HPDE6-E6E7 (cell line): ENCODE data around the gene PDE6G.

Experiments
- DNase-seq: peaks from one replicate; pipeline ENCODE4 v3.0.0; 2011; ENCODE audit warnings: missing footprints; ENCODE audit errors: extremely low spot score

PDE6G gene

GRCh38 chr17:81656118-81656743 is at the start of gene PDE6G:
TSS of gene PDE6G (minus strand) at chr17:81656542. CDS start at chr17:81653305, 3,237 bp downstream.
- no peak for DNase-seq

GRCh38 chr17:81705518-81706231 is 49.3 kb upstream of the PDE6G start:
- no peak for DNase-seq

- no peak for DNase-seq
These were observed 47.7 kb upstream of the PDE6G start for GRCh38 chr17:81703747-81704654.

- DNase-seq = peak; percentile 97
These were observed 46.8 kb upstream of the PDE6G start, which contains the start of gene MRPL12 for GRCh38 chr17:81702934-81703746. TSS of gene MRPL12 (plus strand) at chr17:81703367. CDS start at chr17:81703502, 135 bp downstream.

- no peak for DNase-seq
These were observed 45.1 kb upstream of the PDE6G start for GRCh38 chr17:81701288-81702071.

- no peak for DNase-seq
These were observed 44.3 kb upstream of the PDE6G start for GRCh38 chr17:81700353-81701287.

- DNase-seq = no peak
These were observed 41.1 kb upstream of the PDE6G start for GRCh38 chr17:81697261-81698044.

GRCh38 chr17:81696218-81696941 is 40.0 kb upstream of the PDE6G start:
- no peak for DNase-seq

- no peak for DNase-seq
These were observed 39.5 kb upstream of the PDE6G start for GRCh38 chr17:81695801-81696200.

GRCh38 chr17:81695211-81695610 is 38.9 kb upstream of the PDE6G start:
- DNase-seq = no peak

- DNase-seq = no peak
These were observed 38.5 kb upstream of the PDE6G start for GRCh38 chr17:81694810-81695209.

GRCh38 chr17:81693509-81694210 is 37.3 kb upstream of the PDE6G start:
- no peak for DNase-seq

- no peak for DNase-seq
These were observed 35.3 kb upstream of the PDE6G start for GRCh38 chr17:81691608-81692007.

- no peak for DNase-seq
These were observed 34.9 kb upstream of the PDE6G start for GRCh38 chr17:81691196-81691595.

GRCh38 chr17:81690549-81690948 is 34.2 kb upstream of the PDE6G start:
- no peak for DNase-seq

- no peak for DNase-seq
These were observed 33.7 kb upstream of the PDE6G start for GRCh38 chr17:81690066-81690465.

- no peak for DNase-seq
These were observed 32.3 kb upstream of the PDE6G start for GRCh38 chr17:81688616-81689015.
